Measurements from ENCODE around the gene MYO1B.

GRCh38 chr2:191374366-191374765 lies 129.2 kb downstream of the MYO1B start:
- TF ChIP-seq EZH2 (IDR thresholded peaks at IDR 0.05): no peak
- no peak for TF ChIP-seq POLR2AphosphoS5 (IDR thresholded peaks at IDR 0.05; ENCODE audit: borderline replicate concordance, low read depth, low read length)
